ENCODE data around the gene SMIM34.
"Not testable (repeated sequence)": the region's sequence is repeated elsewhere in the genome, so short reads cannot be mapped to it uniquely, and the experiment has no call there.

Gene SMIM34

DNA sequence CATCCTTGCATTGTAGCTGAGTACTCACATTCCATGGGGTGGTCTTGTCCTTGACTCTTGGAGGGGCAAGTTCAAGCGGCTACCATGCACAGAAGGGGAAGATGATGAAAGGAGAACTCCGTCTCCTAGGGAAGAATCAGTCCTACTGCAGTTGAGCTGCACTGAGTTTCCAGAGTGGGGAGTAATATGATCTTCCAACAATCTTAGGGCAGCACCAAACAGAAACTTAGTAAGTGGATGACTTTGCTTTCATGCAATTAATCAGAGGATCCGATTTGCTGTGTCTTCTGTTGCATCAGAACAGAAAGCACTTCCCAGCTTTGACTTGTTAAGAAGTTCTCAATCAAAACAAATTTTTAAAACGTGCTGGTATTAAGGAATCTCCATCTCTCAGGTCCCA is at the start of gene SMIM34:
SMIM34 (minus strand) TSS at position 147 of the 400 bp plus-strand sequence; CDS start at position 35, 112 bp downstream.
- DNase-seq, result not testable (repeated sequence)

DNA sequence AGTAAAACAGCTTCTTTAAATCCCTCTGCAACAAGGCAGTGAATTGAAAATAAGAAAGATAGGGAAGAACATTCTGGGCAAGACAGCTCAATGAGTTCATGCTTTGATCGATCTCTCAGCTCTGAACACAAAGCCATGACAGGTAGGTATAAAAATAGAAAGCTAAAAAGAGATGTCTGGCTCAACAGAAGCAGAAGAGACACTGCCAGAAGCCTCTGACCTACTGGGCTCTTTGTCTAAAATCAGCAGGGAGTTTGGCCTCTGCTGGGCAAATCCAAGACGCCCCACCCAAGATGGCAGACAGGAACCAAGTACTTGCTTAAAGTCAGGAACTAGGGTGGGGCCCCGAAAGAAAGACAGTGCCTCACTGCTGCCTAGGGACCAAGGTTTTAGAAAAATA is 43.6 kb upstream of the SMIM34 start:
- DNase-seq, result not testable (repeated sequence)

DNA sequence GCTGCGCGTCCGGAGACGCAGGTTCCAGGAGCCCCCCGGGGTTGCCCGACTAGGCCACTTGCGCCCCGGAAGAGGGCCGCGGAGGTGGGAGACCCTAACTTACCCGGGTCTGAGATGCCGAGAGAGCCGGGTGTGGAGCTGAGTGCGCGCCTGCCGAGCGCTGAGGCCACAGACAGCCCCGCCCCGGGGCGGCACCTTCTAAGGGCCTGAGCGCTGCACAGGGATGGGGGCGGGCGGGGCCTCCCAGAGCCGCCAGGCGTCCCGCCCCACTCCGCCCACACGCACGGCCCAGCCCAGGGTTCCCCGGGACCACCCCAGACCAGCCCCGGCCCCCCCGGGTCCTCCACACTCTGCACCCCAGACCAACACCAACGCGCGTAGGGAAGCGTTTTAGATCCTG is 35.7 kb upstream of the SMIM34 start:
- DNase-seq, result not testable (repeated sequence)

DNA sequence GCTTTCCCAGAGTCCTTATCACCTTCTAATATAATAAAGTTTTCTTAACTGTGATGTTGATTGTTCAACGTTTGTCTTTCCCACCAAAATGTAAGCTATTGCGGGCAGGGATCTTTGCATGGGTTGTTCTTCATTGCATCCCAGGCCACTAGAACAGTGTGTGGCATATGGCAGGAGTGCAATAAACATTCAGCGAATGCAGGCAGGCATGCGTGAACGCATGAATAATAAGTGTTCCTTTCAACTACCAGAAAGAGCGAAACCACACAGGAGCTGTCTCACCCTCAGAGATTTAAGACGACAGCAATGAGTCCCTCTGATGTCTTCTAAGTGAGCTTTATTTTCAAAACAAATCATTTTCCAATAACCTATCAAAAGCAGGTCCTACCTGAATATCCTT is 34.5 kb upstream of the SMIM34 start:
- DNase-seq, result not testable (repeated sequence)

GRCh38 chr21:34456180-34456579 is 32.4 kb upstream of the SMIM34 start:
- DNase-seq, result not testable (repeated sequence)

DNA sequence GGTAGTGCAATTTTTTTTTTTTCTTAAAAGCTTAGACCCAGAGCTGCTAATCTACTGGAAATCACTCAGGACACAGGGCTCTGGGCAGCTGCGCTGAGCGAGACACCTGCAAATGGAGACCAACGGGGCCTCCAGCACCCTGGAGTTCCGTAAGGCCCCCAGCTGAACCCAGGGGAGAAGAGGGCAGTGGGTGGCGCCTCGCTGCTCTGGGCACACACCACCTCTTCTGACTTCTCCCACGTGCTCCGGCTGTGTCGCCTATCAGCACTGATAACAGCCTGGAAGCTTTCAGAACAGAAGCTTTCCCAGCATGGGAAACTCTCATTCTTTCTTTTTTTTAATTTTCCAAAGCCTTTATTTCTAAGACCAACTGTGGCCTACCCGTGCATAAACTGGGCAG is 31.9 kb upstream of the SMIM34 start:
- DNase-seq, result not testable (repeated sequence)

GRCh38 chr21:34447018-34447417 is 23.3 kb upstream of the SMIM34 start:
- not testable (repeated sequence) for DNase-seq

DNA sequence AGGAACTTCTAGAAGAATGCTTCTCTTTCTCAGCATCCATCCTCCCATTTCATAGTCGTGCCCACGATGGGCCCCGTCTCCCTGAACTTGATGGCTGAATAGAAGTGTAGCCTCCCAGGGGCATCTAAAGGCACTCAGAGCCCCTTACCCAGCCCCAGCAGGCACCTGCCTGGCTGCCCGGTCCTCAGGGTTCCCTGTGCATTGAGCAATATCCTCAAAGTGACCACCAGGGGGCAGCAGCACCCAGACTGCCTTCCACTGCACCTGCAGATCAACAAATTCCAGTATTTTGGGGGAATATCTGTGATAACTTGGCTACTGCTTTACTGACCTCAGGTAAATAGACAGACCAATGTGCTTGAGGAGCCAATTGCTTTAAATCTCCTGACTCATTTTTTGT is 19.7 kb upstream of the SMIM34 start:
- not testable (repeated sequence) for DNase-seq

DNA sequence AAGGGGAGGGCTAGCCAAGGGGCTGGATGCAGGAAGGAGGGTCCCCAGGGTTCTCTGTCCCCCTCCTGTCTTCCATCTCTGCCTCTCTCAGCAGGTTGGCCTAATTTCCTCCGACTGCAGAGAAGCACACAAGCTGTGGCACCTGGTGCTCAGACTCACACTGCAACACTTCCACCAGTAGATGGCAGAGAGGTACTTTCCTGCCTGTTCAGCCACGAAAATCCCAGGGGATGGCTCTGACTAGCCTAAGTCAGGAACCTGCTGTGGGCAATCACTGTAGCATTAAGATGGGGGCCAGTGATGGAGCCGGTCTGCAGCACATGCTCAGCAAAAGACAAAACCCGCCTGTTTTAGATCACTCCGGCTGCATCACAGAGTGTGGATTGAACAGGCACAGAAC is 6.0 kb upstream of the SMIM34 start:
- DNase-seq, result not testable (repeated sequence)

DNA sequence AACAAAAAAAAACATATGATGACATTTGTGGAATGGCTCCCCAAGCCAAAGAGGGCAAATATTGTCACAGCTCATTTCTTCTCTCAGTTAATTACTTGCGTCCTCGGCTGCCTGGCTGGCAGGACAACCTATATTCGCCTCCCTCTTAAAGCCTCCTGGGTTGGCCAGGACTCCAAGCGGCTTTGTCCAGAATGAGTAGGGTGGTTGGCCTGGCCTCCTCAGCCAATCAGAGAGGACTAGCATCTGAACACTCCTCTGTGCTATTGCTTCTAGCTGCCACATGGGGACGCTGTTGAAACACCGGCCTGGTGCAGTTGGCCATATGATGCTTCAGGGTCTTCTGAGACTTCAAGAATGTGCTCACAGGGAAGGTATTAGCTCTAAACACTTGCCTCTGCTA is 4.7 kb upstream of the SMIM34 start:
- not testable (repeated sequence) for DNase-seq

GRCh38 chr21:34427339-34427738 is 3.6 kb upstream of the SMIM34 start:
- not testable (repeated sequence) for DNase-seq

- not testable (repeated sequence) for DNase-seq
These were observed 6.2 kb downstream of the SMIM34 start for GRCh38 chr21:34417448-34418077.

GRCh38 chr21:34407294-34407693 is 16.5 kb downstream of the SMIM34 start:
- not testable (repeated sequence) for DNase-seq

GRCh38 chr21:34406676-34407075 is 17.1 kb downstream of the SMIM34 start:
- not testable (repeated sequence) for DNase-seq

- not testable (repeated sequence) for DNase-seq
These were observed 17.6 kb downstream of the SMIM34 start for GRCh38 chr21:34406102-34406501.

GRCh38 chr21:34405686-34406085 is 18.1 kb downstream of the SMIM34 start:
- not testable (repeated sequence) for DNase-seq

DNA sequence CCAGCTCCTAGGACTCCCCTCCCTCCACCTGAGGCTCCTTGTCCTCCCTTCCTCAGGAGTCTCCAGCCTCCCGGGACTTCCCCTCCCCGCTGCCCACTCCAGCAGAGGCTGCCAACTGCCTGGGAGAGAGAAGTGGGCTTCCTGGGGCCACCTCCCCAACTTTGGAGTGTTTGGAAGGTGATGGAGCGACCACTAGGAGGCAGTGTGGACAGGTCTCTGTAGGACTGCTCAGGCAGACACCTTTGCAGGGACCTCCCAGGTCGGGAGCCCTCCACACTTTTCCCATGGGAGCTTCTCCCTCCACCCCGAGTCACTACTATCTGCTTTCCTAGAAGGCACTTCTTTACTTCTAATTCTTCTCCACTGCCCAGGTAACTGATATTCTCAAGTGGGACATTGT is 19.0 kb downstream of the SMIM34 start:
- not testable (repeated sequence) for DNase-seq

DNA sequence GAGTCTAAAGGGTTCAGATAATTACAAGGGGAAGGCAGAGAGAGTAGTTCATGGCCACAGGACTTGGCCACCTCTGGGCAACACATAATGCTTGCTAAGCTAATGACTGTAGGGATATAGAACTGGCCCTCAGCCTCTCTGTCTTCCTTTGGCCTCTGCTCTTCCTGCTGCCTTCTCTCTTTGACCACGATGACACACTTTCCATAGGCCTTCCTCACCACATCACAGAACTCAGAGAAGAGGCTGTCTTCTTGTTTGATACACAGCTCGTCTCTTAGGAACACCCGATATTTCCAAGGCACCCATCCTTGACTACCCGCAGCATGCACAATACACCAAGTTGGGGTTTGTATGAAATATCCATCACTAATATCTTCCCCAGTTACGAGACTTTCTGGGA is 23.2 kb downstream of the SMIM34 start:
- DNase-seq, result not testable (repeated sequence)

DNA sequence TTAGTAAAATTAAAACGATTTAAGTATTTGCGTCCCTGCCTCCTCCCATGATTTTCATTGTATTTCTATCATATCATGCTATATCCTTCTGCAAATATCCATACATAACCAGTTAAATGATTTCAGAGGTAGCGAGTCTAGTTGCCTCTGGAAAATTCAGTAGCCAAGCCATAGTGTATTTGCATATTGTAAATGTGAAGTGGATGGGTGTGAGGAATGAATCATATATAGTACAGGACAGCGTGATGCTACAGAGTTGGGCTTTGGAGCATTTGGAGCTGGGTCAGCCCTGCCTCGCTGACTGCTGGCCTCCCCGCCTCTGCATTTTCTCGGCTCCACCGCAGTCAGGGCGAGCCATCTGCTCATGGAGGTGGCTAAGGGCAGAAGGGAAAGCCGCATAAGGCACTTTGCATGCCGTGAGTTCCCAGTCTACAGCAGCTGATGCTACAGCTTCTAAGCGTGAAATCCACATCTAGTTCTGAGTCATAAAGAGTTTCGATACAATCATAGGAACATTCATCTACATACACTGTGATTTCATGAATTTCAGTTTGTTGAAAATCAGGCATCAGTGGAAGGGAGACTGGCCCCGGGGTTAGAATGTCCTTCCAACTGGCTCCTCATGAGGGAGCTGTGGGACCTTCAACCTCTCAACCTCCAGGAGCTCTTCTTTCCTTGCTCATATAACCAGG is 39.9 kb downstream of the SMIM34 start:
- not testable (repeated sequence) for DNase-seq

- DNase-seq, result not testable (repeated sequence)
These were observed 40.6 kb downstream of the SMIM34 start for GRCh38 chr21:34383138-34383537.

DNA sequence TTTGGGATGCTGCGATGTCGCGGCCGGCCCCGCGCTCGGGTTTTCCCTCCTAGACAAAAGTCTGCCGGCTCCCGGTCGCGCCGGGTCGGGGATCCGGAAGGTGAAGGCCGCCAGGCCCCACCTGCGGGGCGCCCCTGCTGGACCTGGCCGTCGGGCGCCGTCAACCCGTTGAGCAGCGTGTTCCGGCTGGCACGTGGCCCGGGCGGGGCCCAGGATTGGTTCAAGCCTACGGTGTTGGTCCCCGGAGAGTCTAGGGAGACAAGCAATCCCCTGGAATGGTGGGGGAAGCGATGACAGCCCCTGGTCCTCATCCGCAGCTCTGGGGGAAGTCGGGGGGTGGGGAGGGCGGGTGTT is 48.2 kb downstream of the SMIM34 start:
- not testable (repeated sequence) for DNase-seq

GRCh38 chr21:34374940-34375618 is 48.7 kb downstream of the SMIM34 start, which contains the start of gene SMIM11:
TSS of gene SMIM11 (plus strand) at chr21:34375507. CDS start at chr21:34379505, 3,998 bp downstream.
- not testable (repeated sequence) for DNase-seq

DNA sequence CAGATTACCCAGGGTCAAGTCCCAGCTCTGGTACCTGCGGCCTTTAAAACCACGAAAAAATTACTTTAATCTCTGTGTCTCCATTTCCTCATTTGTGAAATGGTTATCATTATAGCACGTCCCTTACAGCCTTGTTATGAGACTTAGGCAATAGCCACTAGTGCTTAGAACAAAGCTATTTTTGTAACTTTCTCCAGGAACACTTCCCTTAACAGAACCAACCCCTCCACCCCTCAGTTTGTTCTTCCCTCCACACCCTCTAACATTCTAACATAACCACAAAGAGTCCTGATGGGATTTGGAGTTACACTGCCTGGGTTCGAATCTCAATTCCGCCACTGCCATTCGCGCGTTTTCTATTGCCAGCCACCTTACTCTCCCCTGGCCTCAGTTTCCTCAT is 49.3 kb downstream of the SMIM34 start:
- DNase-seq, result not testable (repeated sequence)

GRCh38 chr21:34372321-34372720 is 51.4 kb downstream of the SMIM34 start:
- no peak for DNase-seq
